ENCODE data around the gene UBE2J2. TPM values are rescaled to one million over a fixed set of nuclear protein-coding genes. Genes with fewer than 3 reads are reported as not detected.
A peak's percentile ranks its signal among the peaks of the same experiment; 100 is the strongest.

Gene UBE2J2
- total and polyA plus RNA-seq, 2 of the 13 experiments (the other 11 are each of a cell fraction or from before 2014, with no cell fraction given): 25.4 to 29.4 TPM

DNA sequence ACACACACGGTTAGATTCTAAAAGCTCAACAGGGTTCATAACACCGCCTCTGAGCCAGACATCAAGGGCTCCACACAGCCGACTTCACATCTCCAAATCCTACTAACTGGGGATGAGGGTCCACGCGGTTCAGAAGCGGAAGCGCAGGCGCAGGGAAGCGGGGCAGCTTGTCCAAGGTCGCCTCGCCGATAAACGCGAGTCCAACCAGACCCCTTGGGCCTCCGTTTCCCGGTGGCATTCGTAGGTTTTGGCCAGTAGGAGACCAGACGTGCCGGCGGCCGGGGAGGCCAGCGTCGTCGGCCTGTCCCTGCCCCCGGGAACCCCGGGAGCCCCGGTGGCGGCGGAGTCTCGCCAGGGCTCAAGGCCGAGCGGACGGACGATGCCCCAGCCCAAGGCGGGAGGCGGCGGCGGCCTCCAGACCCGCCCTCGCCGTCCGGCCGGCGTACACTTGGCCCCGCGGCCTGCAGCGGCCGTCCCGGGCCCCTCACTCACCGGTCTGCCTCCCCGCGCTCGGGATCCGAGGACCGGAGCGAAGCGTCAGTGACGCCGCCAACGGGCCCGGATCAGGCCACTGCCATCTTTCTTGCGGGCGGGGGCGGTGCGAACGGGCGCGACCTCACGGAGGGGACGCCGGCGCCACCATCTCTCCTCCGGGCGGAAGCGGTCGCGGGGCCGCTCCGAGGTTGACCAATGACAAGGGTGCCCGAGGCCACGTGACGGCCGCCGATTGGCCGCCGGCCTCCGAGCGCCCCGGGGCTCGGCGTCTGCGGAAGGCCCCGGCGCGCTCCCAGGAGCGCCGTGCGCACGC, 42.0 kb downstream of the UBE2J2 start, which contains the start of gene SDF4 (continued):
- TF ChIP-seq, protein P1, sequence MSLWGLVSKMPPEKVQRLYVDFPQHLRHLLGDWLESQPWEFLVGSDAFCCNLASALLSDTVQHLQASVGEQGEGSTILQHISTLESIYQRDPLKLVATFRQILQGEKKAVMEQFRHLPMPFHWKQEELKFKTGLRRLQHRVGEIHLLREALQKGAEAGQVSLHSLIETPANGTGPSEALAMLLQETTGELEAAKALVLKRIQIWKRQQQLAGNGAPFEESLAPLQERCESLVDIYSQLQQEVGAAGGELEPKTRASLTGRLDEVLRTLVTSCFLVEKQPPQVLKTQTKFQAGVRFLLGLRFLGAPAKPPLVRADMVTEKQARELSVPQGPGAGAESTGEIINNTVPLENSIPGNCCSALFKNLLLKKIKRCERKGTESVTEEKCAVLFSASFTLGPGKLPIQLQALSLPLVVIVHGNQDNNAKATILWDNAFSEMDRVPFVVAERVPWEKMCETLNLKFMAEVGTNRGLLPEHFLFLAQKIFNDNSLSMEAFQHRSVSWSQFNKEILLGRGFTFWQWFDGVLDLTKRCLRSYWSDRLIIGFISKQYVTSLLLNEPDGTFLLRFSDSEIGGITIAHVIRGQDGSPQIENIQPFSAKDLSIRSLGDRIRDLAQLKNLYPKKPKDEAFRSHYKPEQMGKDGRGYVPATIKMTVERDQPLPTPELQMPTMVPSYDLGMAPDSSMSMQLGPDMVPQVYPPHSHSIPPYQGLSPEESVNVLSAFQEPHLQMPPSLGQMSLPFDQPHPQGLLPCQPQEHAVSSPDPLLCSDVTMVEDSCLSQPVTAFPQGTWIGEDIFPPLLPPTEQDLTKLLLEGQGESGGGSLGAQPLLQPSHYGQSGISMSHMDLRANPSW (CRISPR knock-in tag; IDR thresholded peaks at IDR 0.05; ENCODE audit: borderline replicate concordance): peak; percentile 82; the same call in 1 of the 2 replicates
- TF ChIP-seq, protein P2, sequence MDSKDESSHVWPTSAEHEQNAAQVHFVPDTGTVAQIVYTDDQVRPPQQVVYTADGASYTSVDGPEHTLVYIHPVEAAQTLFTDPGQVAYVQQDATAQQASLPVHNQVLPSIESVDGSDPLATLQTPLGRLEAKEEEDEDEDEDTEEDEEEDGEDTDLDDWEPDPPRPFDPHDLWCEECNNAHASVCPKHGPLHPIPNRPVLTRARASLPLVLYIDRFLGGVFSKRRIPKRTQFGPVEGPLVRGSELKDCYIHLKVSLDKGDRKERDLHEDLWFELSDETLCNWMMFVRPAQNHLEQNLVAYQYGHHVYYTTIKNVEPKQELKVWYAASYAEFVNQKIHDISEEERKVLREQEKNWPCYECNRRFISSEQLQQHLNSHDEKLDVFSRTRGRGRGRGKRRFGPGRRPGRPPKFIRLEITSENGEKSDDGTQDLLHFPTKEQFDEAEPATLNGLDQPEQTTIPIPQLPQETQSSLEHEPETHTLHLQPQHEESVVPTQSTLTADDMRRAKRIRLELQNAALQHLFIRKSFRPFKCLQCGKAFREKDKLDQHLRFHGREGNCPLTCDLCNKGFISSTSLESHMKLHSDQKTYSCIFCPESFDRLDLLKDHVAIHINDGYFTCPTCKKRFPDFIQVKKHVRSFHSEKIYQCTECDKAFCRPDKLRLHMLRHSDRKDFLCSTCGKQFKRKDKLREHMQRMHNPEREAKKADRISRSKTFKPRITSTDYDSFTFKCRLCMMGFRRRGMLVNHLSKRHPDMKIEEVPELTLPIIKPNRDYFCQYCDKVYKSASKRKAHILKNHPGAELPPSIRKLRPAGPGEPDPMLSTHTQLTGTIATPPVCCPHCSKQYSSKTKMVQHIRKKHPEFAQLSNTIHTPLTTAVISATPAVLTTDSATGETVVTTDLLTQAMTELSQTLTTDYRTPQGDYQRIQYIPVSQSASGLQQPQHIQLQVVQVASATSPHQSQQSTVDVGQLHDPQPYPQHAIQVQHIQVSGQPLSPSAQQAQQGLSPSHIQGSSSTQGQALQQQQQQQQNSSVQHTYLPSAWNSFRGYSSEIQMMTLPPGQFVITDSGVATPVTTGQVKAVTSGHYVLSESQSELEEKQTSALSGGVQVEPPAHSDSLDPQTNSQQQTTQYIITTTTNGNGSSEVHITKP (CRISPR knock-in tag; IDR thresholded peaks at IDR 0.05; ENCODE audit: low read depth): no peak
- TF ChIP-seq, protein P3, sequence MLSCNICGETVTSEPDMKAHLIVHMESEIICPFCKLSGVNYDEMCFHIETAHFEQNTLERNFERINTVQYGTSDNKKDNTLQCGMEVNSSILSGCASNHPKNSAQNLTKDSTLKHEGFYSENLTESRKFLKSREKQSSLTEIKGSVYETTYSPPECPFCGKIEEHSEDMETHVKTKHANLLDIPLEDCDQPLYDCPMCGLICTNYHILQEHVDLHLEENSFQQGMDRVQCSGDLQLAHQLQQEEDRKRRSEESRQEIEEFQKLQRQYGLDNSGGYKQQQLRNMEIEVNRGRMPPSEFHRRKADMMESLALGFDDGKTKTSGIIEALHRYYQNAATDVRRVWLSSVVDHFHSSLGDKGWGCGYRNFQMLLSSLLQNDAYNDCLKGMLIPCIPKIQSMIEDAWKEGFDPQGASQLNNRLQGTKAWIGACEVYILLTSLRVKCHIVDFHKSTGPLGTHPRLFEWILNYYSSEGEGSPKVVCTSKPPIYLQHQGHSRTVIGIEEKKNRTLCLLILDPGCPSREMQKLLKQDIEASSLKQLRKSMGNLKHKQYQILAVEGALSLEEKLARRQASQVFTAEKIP (CRISPR knock-in tag; IDR thresholded peaks at IDR 0.05; ENCODE audit: borderline replicate concordance): no peak
- no peak for TF ChIP-seq CBX5 (CRISPR knock-in tag; IDR thresholded peaks at IDR 0.05; ENCODE audit: borderline replicate concordance)
- TF ChIP-seq ZC3H4 (CRISPR knock-in tag; IDR thresholded peaks at IDR 0.05; ENCODE audit: borderline replicate concordance): no peak
- peak; percentile 66; the same call in 1 of the 2 replicates for TF ChIP-seq KMT2B (CRISPR knock-in tag; IDR thresholded peaks at IDR 0.05)
- TF ChIP-seq, protein P4, sequence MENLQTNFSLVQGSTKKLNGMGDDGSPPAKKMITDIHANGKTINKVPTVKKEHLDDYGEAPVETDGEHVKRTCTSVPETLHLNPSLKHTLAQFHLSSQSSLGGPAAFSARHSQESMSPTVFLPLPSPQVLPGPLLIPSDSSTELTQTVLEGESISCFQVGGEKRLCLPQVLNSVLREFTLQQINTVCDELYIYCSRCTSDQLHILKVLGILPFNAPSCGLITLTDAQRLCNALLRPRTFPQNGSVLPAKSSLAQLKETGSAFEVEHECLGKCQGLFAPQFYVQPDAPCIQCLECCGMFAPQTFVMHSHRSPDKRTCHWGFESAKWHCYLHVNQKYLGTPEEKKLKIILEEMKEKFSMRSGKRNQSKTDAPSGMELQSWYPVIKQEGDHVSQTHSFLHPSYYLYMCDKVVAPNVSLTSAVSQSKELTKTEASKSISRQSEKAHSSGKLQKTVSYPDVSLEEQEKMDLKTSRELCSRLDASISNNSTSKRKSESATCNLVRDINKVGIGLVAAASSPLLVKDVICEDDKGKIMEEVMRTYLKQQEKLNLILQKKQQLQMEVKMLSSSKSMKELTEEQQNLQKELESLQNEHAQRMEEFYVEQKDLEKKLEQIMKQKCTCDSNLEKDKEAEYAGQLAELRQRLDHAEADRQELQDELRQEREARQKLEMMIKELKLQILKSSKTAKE (CRISPR knock-in tag; IDR thresholded peaks at IDR 0.05; ENCODE audit: borderline replicate concordance): no peak
- TF ChIP-seq ZNF136 (CRISPR knock-in tag; IDR thresholded peaks at IDR 0.05; ENCODE audit: low read depth): no peak
- TF ChIP-seq NONO (IDR thresholded peaks at IDR 0.05): no peak
- TF ChIP-seq NONO (CRISPR knock-in tag; conservative IDR thresholded peaks at IDR 0.05): peak; percentile 86
- peak; percentile 35 for TF ChIP-seq BCL6 (CRISPR knock-in tag; IDR thresholded peaks at IDR 0.05)
- TF ChIP-seq ZBTB1 (CRISPR knock-in tag; IDR thresholded peaks at IDR 0.05; ENCODE audit: borderline replicate concordance): no peak
- TF ChIP-seq ZMAT3 (CRISPR knock-in tag; conservative IDR thresholded peaks at IDR 0.05): 0 out of 2 replicates have a peak, but pooled peaks have one; percentile 18
- TF ChIP-seq NR2C2 (CRISPR knock-in tag; IDR thresholded peaks at IDR 0.05; ENCODE audit: borderline replicate concordance): peak; percentile 94
- no peak for TF ChIP-seq FOSL1 (CRISPR knock-in tag; IDR thresholded peaks at IDR 0.05; ENCODE audit: borderline replicate concordance)
- TF ChIP-seq, protein P5, sequence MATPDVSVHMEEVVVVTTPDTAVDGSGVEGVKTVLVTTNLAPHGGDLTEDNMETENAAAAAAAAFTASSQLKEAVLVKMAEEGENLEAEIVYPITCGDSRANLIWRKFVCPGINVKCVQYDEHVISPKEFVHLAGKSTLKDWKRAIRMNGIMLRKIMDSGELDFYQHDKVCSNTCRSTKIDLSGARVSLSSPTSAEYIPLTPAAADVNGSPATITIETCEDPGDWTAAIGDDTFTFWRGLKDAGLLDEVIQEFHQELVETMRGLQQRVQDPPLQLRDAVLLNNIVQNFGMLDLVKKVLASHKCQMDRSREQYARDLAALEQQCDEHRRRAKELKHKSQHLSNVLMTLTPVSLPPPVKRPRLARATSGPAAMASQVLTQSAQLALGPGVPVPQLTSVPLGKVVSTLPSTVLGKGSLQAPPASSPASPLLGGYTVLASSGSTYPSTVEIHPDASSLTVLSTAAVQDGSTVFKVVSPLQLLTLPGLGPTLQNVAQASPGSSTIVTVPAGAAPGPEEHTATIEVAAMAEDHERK (CRISPR knock-in tag; IDR thresholded peaks at IDR 0.05; ENCODE audit: low read depth): peak; percentile 76

All from HepG2 (cell line).